ENCODE measurements around the gene CDK7.

- TF ChIP-seq POLR2AphosphoS5 (IDR thresholded peaks at IDR 0.05), result no peak
- TF ChIP-seq CTCF (IDR thresholded peaks at IDR 0.05), result no peak
- TF ChIP-seq POLR2A (IDR thresholded peaks at IDR 0.05), result no peak
Observed at GRCh38 chr5:69238760-69239251, 4.1 kb downstream of the CDK7 start.

Data from suprapubic skin (tissue), 4 donors.